Measurements from ENCODE around the gene SEMA5B.

SEMA5B gene

DNA sequence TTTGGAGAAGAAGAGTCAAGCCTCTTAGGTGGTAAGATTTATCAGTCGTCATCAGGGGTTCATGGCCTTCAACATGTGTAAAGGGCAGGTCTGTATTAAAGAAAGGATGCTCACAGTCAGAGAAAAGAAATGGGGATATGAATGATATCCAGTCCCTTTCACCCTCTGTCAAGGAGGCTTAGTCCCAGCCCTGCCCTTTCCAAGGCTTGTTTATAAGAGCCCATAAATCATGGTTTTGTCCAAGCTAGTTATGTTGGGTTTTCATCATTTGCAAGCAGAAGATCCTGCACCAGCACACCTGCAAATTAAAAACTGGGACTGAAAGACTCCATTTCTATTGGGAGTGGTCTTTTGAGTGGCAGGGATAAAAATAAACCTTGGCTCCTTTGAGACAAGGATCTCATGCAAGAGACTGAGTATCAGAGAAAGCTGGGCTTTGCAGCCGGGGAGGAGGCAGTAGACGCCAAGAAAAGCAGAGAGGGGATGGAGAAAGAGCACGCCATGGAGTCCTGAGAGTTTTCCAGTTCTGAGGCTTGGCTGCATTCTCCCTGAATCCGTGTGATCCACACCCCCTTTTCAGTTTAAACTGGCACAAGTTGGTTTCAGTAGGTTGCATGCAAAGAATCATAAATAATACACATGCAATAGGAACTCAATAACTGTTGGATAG, 26.7 kb upstream of the SEMA5B start:
- H3K4me1 ChIP-seq (ENCODE audit: insufficient read depth, low read length), result no peaks in the 10 kb centered on the region
- no peaks in the 10 kb centered on the region for H3K36me3 ChIP-seq (ENCODE audit: insufficient read depth, low read length)
- H3K27me3 ChIP-seq (ENCODE audit: insufficient read depth, low read length), result no peaks in the 10 kb centered on the region
- H3K9me3 ChIP-seq (ENCODE audit: insufficient read depth, low read depth, low read length), result no peaks in the 10 kb centered on the region
- no peak overlapping the region for H3K4me3 ChIP-seq (ENCODE audit: low read length)
- no peak overlapping the region for H3K9ac ChIP-seq (ENCODE audit: low read depth, low read length)
- no peak overlapping the region for H3K27ac ChIP-seq (ENCODE audit: low read depth, low read length)
- WGBS, result 72% methylated on average over 5 of the region's 5 CpGs

DNA sequence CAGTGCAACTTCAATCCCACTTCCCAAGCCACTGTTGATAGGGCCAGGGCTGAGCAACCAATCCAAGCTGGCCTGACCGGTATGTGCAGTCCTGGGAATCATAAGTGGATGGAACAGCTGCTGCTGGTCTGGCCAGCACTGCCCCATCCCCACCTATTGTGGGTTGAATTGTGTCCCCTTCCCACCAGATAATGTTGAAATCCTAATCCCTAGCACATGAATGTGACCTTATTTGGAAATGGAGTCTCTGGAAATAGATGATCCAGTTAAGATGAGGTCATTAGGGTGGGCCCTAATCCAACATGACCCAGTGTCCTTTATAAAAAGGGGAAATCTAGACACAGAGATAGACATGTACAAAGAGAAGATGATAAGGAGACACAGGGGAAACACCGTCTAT, 25.5 kb upstream of the SEMA5B start:
- H3K9ac ChIP-seq (ENCODE audit: low read depth, low read length), result no peak overlapping the region
- no peaks in the 10 kb centered on the region for H3K36me3 ChIP-seq (ENCODE audit: insufficient read depth, low read length)
- H3K27me3 ChIP-seq (ENCODE audit: insufficient read depth, low read length), result no peaks in the 10 kb centered on the region
- no peaks in the 10 kb centered on the region for H3K9me3 ChIP-seq (ENCODE audit: insufficient read depth, low read depth, low read length)
- WGBS, result 93% methylated on average over 2 of the region's 2 CpGs
- no peak overlapping the region for H3K4me3 ChIP-seq (ENCODE audit: low read length)
- no peaks in the 10 kb centered on the region for H3K4me1 ChIP-seq (ENCODE audit: insufficient read depth, low read length)
- no peak overlapping the region for H3K27ac ChIP-seq (ENCODE audit: low read depth, low read length)

DNA sequence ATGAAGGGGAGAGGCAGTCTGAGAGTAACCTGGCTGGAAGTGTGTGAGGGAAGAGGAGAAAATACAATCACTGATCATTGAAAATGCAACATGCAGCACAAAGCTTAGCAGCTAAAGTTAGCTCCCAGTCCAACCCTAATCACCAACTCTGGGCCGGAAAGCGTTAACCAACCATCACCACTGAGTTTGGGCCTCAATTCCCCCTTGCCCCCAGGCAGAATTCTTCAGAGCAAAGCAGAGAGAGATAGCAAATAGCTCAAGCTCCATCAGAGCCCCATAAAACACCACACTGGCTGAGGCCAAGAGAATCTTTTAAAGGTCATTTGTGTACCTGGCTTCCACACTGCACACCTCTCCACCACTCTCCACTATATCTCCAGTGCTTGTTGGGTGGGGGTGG, 23.1 kb upstream of the SEMA5B start:
- Histone ChIP-seq H3K4me1 (ENCODE audit: insufficient read depth, low read length) (peaks cover under 1% of the 10 kb centered on the region; the same call in 1 of the 2 replicates), H3K9ac (ENCODE audit: low read depth, low read length) (no peak overlapping the region), H3K27ac (ENCODE audit: low read depth, low read length) (no peak overlapping the region), H3K9me3 (ENCODE audit: insufficient read depth, low read depth, low read length) (no peaks in the 10 kb centered on the region), H3K27me3 (ENCODE audit: insufficient read depth, low read length) (no peaks in the 10 kb centered on the region), H3K4me3 (ENCODE audit: low read length) (no peak overlapping the region), H3K36me3 (ENCODE audit: insufficient read depth, low read length) (no peaks in the 10 kb centered on the region)
- 85% methylated on average over 2 of the region's 2 CpGs for WGBS

DNA sequence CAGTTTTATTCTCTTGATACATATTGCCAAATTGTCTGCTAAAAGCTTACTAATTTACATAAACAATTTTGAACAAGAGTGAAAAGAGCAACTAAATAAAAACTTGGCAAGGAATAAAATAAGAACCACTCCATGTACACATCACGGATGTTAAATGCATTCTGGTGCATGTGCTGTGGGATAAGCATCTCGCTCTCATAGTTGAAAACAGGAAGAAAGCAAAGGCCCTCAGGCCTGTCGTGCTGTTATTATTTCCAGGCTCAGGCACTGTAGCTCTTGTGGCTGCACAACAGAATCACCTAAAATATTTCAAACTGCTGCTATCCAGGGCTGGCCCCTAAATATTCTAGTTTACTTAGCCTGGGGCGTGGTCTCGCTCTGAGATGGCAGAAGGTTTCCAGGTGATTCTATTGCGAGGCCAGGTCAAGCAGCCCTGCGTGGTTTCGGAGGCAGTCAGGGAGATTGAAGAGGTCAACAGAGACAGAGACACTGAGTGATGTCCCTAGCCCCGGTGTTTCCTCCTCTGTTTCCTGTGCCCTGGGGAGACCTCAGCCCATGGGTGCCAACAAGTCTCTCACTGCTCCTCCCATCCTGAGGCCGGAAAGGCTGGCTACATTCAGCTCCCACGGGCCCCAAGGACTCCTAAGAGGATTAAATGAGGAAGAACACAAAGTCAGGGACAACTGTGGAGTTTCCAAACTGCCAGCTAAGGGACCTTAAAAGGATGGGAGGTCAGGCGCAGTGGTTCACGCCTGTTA, 21.1 kb upstream of the SEMA5B start:
- Histone ChIP-seq H3K9me3 (ENCODE audit: insufficient read depth, low read depth, low read length) (no peaks in the 10 kb centered on the region), H3K9ac (ENCODE audit: low read depth, low read length) (no peak overlapping the region), H3K36me3 (ENCODE audit: insufficient read depth, low read length) (no peaks in the 10 kb centered on the region), H3K27me3 (ENCODE audit: insufficient read depth, low read length) (no peaks in the 10 kb centered on the region), H3K4me1 (ENCODE audit: insufficient read depth, low read length) (peaks cover 8% of the 10 kb centered on the region; the same call in 1 of the 2 replicates), H3K27ac (ENCODE audit: low read depth, low read length) (no peak overlapping the region), H3K4me3 (ENCODE audit: low read length) (no peak overlapping the region)
- WGBS, result 87% methylated on average over 13 of the region's 13 CpGs

DNA sequence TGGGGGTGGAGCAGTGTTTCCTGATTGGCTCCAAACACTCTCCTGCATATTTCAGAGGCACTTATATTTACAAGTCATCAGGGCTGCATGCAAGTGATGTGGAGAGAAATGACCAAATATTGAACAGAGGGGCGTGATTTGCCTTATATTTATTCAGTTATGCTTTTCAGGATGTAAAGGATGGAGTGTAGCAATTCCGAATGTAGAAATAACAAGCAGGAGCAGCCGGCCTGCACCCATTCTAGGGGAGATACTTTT, 19.4 kb upstream of the SEMA5B start:
- H3K9me3 ChIP-seq (ENCODE audit: insufficient read depth, low read depth, low read length), result no peaks in the 10 kb centered on the region
- no peak overlapping the region for H3K4me3 ChIP-seq (ENCODE audit: low read length)
- no peak overlapping the region for H3K9ac ChIP-seq (ENCODE audit: low read depth, low read length)
- H3K4me1 ChIP-seq (ENCODE audit: insufficient read depth, low read length), result peaks cover 8% of the 10 kb centered on the region; the same call in 1 of the 2 replicates
- 90% methylated on average over 3 of the region's 3 CpGs for WGBS
- no peaks in the 10 kb centered on the region for H3K36me3 ChIP-seq (ENCODE audit: insufficient read depth, low read length)
- H3K27me3 ChIP-seq (ENCODE audit: insufficient read depth, low read length), result no peaks in the 10 kb centered on the region
- no peak overlapping the region for H3K27ac ChIP-seq (ENCODE audit: low read depth, low read length)

DNA sequence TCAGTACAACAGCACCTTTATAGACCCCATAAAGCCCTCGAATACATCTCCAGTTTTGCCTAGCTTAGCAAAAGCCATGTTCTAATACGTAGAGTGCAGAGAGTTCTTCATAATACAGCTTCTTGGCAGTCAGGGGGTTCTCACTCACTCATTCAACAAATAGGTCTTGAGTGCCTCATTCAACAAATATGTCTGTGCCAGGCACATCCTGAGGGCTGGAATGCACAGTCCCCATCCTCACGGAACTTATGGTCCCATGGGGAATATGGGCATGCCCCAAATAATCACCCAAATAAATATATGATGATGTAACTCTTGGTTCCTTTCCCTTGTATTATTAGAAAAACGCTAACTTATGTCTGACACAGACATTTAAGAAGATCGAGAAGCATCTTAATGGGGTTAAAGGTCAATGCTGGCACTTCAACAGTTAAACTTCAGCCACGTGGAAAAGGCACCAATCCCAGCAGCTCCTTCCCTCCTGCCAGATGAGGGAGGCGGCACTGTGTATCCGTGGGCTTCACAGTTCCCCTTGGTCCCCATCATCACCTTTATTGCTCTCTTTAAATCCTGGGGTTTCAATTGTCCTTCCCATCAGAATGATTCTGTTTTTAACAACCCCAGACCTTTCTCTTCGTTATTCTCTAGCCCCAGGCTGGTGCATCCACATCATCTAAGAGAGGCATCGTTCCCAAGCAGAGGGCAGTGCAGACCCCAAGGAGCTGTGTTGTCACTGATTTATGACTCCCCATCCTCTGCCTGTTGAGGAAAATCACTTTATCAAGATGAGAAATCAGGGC, 18.9 kb upstream of the SEMA5B start:
- Histone ChIP-seq H3K9ac (ENCODE audit: low read depth, low read length) (no peak overlapping the region), H3K27ac (ENCODE audit: low read depth, low read length) (no peak overlapping the region), H3K36me3 (ENCODE audit: insufficient read depth, low read length) (no peaks in the 10 kb centered on the region), H3K9me3 (ENCODE audit: insufficient read depth, low read depth, low read length) (no peaks in the 10 kb centered on the region), H3K4me3 (ENCODE audit: low read length) (no peak overlapping the region), H3K27me3 (ENCODE audit: insufficient read depth, low read length) (no peaks in the 10 kb centered on the region), H3K4me1 (ENCODE audit: insufficient read depth, low read length) (peaks cover 8% of the 10 kb centered on the region; the same call in 1 of the 2 replicates)
- WGBS, result 74% methylated on average over 10 of the region's 10 CpGs

DNA sequence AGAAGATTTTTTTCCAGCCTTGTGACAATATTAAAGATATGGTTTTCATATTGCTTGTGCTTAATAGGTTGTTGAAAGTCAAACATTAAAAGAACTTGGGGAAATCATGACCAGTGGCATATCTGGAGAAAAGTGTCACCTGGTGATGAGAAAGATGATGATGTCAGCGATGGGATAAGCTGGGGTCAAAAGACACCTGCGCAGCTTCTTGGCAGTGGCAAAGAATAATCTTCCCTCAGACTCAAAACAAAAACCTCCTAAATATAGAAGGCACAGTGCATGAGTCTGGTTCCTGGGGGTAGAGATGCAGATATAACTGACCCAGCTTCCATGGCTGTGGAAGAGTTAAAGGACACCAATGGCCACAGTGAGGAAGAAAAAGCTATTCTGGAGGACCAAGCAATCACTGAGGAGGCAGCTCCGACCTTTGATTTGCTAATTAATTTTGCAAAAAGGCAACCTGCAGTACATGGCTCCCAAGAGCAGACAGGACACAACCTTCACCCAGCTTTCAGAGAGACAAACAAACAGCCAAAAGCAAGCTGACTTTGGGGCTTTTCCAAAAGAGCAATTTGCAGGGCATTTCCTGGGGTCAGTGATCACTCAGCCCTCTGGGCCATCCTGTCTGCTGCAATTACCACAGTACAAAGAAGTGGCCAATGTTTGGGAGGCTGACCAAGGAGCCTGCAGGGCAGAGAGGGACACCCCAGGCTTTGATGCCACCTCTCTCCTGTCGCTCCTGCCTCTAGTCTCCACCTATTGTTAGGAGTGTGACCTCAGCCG, 17.6 kb upstream of the SEMA5B start:
- Histone ChIP-seq H3K27ac (ENCODE audit: low read depth, low read length) (no peak overlapping the region), H3K4me1 (ENCODE audit: insufficient read depth, low read length) (peaks cover 8% of the 10 kb centered on the region; the same call in 1 of the 2 replicates), H3K9me3 (ENCODE audit: insufficient read depth, low read depth, low read length) (no peaks in the 10 kb centered on the region), H3K36me3 (ENCODE audit: insufficient read depth, low read length) (no peaks in the 10 kb centered on the region), H3K4me3 (ENCODE audit: low read length) (no peak overlapping the region), H3K27me3 (ENCODE audit: insufficient read depth, low read length) (no peaks in the 10 kb centered on the region), H3K9ac (ENCODE audit: low read depth, low read length) (no peak overlapping the region)
- WGBS, result 62% methylated on average over 5 of the region's 5 CpGs

DNA sequence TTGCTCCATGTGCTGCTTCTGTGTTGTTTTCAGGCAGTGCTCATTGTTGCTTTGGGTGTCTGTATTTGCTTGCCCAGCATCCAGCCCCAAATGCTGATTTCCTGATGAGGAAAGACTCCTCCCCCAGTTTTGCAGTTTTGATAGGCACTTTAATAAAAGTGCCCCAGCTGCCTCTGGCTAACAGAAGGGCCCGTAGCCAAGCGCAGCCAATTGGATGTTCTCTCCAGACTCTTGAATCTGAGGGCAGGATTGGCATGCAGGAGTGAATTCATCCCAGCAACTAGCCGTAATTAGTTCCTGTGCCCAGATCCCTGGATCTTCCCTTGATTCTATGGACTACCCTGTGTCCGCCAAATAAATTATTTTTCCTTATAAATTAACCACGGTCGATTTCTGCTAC, 14.8 kb upstream of the SEMA5B start:
- Histone ChIP-seq H3K27ac (ENCODE audit: low read depth, low read length) (no peak overlapping the region), H3K27me3 (ENCODE audit: insufficient read depth, low read length) (peaks cover 2% of the 10 kb centered on the region; the same call in 1 of the 2 replicates), H3K9me3 (ENCODE audit: insufficient read depth, low read depth, low read length) (no peaks in the 10 kb centered on the region), H3K36me3 (ENCODE audit: insufficient read depth, low read length) (no peaks in the 10 kb centered on the region), H3K9ac (ENCODE audit: low read depth, low read length) (no peak overlapping the region), H3K4me1 (ENCODE audit: insufficient read depth, low read length) (peaks cover 8% of the 10 kb centered on the region; the same call in 1 of the 2 replicates), H3K4me3 (ENCODE audit: low read length) (no peak overlapping the region)
- 93% methylated on average over 6 of the region's 6 CpGs for WGBS

DNA sequence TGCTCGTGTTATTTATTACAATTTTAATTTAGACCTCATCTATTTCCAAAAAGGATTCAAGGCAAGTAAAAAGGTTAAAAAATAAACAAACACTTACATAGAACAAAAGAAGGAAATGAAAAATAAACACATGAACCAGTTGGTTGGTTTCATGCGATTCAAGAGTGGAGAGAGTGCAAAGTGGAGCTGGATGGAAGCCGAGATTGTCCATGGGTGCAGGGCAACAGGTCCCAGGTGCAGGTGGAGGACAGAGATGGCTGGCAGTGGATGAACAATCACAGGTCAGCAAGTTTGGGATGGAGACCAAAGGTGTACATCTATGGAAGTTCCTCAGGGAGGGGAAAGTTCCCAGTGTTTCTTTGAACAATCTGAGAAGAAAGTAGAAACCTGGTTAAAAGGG, 11.6 kb upstream of the SEMA5B start:
- Histone ChIP-seq H3K4me1 (ENCODE audit: insufficient read depth, low read length) (no peaks in the 10 kb centered on the region), H3K36me3 (ENCODE audit: insufficient read depth, low read length) (no peaks in the 10 kb centered on the region), H3K9ac (ENCODE audit: low read depth, low read length) (no peak overlapping the region), H3K9me3 (ENCODE audit: insufficient read depth, low read depth, low read length) (no peaks in the 10 kb centered on the region), H3K27ac (ENCODE audit: low read depth, low read length) (no peak overlapping the region), H3K27me3 (ENCODE audit: insufficient read depth, low read length) (peaks cover 2% of the 10 kb centered on the region; the same call in 1 of the 2 replicates), H3K4me3 (ENCODE audit: low read length) (no peak overlapping the region)
- WGBS, result 92% methylated on average over 2 of the region's 3 CpGs

DNA sequence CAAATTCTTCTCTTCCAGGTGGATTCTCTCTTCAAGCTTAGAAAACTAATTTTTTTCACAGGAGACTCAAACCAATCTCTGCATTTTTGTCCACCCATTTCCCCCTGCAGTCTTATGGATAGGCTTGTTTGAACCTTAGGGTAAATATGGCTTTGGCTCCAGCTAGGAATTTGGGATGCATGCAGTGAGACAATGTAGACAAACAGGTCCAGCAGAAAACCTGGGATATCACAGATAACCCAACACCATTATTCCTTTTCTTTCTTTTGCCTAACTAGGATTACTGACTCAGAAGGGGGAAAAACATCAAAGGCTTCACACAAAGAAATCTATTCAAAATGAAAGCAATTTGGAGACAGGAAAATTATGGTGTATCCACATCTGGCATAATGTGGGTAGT, 11.2 kb upstream of the SEMA5B start:
- H3K27me3 ChIP-seq (ENCODE audit: insufficient read depth, low read length), result peaks cover 2% of the 10 kb centered on the region; the same call in 1 of the 2 replicates
- H3K4me3 ChIP-seq (ENCODE audit: low read length), result no peak overlapping the region
- H3K36me3 ChIP-seq (ENCODE audit: insufficient read depth, low read length), result no peaks in the 10 kb centered on the region

DNA sequence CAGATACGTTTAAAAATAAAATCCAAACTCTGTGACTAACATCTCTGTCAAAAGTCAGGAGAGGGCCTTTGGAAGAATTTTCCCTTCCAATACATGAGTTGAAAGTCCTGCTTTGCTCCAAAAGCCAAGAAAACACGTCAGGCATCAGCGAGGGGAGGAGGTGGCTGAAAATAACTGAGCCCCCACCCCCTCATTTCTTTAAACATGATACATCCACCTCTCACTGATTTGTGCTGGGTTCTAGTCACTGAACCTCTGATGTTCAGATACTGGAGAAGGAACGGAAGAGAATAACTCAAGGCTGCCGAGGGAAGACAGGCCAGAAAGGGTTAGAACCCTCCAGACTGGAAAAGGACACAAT, 9.4 kb upstream of the SEMA5B start:
- 96% methylated on average over 5 of the region's 5 CpGs for WGBS
- H3K27ac ChIP-seq (ENCODE audit: low read depth, low read length), result no peak overlapping the region

More for the DNA sequence above, 11.2 kb upstream of the SEMA5B start:
- Histone ChIP-seq H3K9me3 (ENCODE audit: insufficient read depth, low read depth, low read length) (no peaks in the 10 kb centered on the region), H3K27ac (ENCODE audit: low read depth, low read length) (no peak overlapping the region), H3K9ac (ENCODE audit: low read depth, low read length) (no peak overlapping the region), H3K4me1 (ENCODE audit: insufficient read depth, low read length) (no peaks in the 10 kb centered on the region)

More for the DNA sequence above, 9.4 kb upstream of the SEMA5B start:
- H3K4me3 ChIP-seq (ENCODE audit: low read length), result no peak overlapping the region
- no peaks in the 10 kb centered on the region for H3K4me1 ChIP-seq (ENCODE audit: insufficient read depth, low read length)
- H3K27me3 ChIP-seq (ENCODE audit: insufficient read depth, low read length), result peaks cover 2% of the 10 kb centered on the region; the same call in 1 of the 2 replicates
- no peaks in the 10 kb centered on the region for H3K9me3 ChIP-seq (ENCODE audit: insufficient read depth, low read depth, low read length)
- no peaks in the 10 kb centered on the region for H3K36me3 ChIP-seq (ENCODE audit: insufficient read depth, low read length)
- no peak overlapping the region for H3K9ac ChIP-seq (ENCODE audit: low read depth, low read length)
